Lung (tissue), 12 donors: ENCODE data around the gene LNX2. TPM values are rescaled to one million over a fixed set of nuclear protein-coding genes. Genes with fewer than 3 reads are reported as not detected.

ENCODE experiments used
- ATAC-seq: fragments of 200-7000 bp; cut with Tn5 transposase; one replicate; pipeline ENCODE4 v1.9.1; 2020; ENCODE audit warnings: moderate number of reproducible peaks; ENCODE audit not compliant: insufficient read depth, low FRiP score
- DNase-seq, 3 donors: peaks; one replicate each; pipeline ENCODE4 v3.0.0-alpha.2; 2013 to 2017
- H3K27ac ChIP-seq, 2 donors: one replicate each; pipeline ENCODE4 v1.5.1; 2013; ENCODE audit warnings: mild to moderate bottlenecking in 2 of 2, moderate library complexity in 2 of 2, control low read depth in 1 of 2, inconsistent platforms in 1 of 2, low read depth in 1 of 2, low read length in 1 of 2
- H3K27me3 ChIP-seq, 3 donors: one replicate each; pipeline ENCODE4 v1.5.1; 2013; ENCODE audit warnings: low read length in 2 of 3; ENCODE audit not compliant: control insufficient read depth in 3 of 3, insufficient read depth in 3 of 3
- H3K36me3 ChIP-seq, 4 donors: one replicate each; pipeline ENCODE4 v1.5.1; 2013; ENCODE audit warnings: low read length in 4 of 4, mild to moderate bottlenecking in 1 of 4, moderate library complexity in 1 of 4; ENCODE audit not compliant: control insufficient read depth in 4 of 4, insufficient read depth in 4 of 4
- H3K4me1 ChIP-seq, 5 donors: one replicate each; pipeline ENCODE4 v1.5.1; 2013; ENCODE audit warnings: low read length in 5 of 5, mild to moderate bottlenecking in 2 of 5, moderate library complexity in 1 of 5; ENCODE audit not compliant: control insufficient read depth in 5 of 5, insufficient read depth in 5 of 5
- H3K4me3 ChIP-seq: one replicate; pipeline ENCODE4 v1.5.1; 2013; ENCODE audit warnings: mild to moderate bottlenecking, control low read depth, moderate library complexity
- H3K9ac ChIP-seq, 2 donors: one replicate each; pipeline ENCODE4 v1.5.1; 2013; ENCODE audit warnings: low read length in 2 of 2, control low read depth in 1 of 2; ENCODE audit not compliant: insufficient read depth in 1 of 2
- H3K9me3 ChIP-seq, 4 donors: one replicate each; pipeline ENCODE4 v1.5.1; 2013; ENCODE audit warnings: low read length in 3 of 4, mild to moderate bottlenecking in 1 of 4, moderate library complexity in 1 of 4; ENCODE audit not compliant: control insufficient read depth in 4 of 4, insufficient read depth in 3 of 4
- WGBS, 2 donors: extraction: QIAGEN DNeasy Blood & Tissue Kit; methylation state at CpG; one replicate each; pipeline ENCODE4 v1.1.7; 2013; 5-methylcytosine and 5-hydroxymethylcytosine counted together
- polyA plus RNA-seq, 2 donors: library from polyadenylated mRNA; stranded (reverse); fragments of 200-250 nt; gene quantifications; one replicate each; pipeline ENCODE4 v1.2.1, GENCODE V29; 2013
- total RNA-seq, 2 donors: library from RNA; depleted of rRNA in 1 of 2; stranded (reverse); fragments of >200 nt in 1 of 2; gene quantifications; one replicate each; pipeline ENCODE4 v1.2.1, GENCODE V29; 2014 to 2021
- TF ChIP-seq, protein P1 (sequence below): IDR thresholded peaks from 2 replicates; pipeline ENCODE4 v1.5.1; 2012; ENCODE audit warnings: mild to moderate bottlenecking; ENCODE audit errors: control extremely low read depth, extremely low read depth
- donor health status: control.
- donor health status: control.
- donor health status: Bipolar disorder and iron deficiency.
- donor health status: healthy.
- donor health status: DM: yes; HTN: yes; CAD: no.

The LNX2 gene
- total and polyA plus RNA-seq, 4 donors = 12.6 to 49.2 (median 22.3) TPM

DNA sequence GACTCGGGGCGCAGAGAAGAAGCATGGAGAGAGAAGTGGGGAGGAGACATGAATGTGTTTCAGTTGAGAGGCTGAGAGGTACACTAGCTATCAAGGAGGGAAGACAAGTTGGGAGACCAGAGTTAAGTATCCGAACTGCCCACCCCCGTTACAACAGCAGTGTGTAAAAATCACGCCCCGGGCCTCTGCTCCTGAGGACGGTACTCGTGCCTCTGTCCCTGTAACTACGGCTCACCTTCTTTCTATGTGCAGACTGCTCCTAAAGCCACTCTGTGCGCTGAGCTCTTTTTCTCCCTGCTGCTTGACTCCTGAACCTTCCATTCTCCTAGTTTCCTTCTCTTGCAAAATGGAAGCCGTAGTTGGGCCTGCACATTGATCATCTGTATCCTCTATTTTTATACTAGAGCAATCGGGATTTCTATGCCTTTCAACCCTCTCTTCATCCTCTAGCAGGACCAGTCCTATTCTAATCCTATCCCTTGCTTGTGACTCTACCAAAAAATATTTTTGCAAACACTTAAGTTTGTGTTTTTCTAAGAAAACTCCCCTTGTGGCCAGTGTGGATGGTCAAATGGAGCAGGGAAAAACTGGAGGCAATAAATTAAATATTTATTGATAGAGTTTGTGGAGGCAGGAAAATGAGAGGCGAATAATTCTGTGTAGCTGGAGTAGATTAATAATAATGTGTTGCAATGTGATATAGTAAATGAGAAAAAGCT is 1.9 kb upstream of the LNX2 start:
- ATAC-seq = no peak
- H3K4me1 ChIP-seq = peaks cover 3 to 29% (median 12%) of the 10 kb centered on the region in 5 donors
- H3K9ac ChIP-seq = peak overlapping the region; percentile 26 to 94
- peak overlapping the region; percentile 62 for H3K4me3 ChIP-seq
- no peaks in the 10 kb centered on the region for H3K9me3 ChIP-seq
- 9 to 10% methylated on average over 13 of the region's 13 CpGs for WGBS, 2 donors
- peak overlapping the region; percentile 83 to 88 for H3K27ac ChIP-seq
- no peaks in the 10 kb centered on the region for H3K27me3 ChIP-seq
- TF ChIP-seq, protein P1, sequence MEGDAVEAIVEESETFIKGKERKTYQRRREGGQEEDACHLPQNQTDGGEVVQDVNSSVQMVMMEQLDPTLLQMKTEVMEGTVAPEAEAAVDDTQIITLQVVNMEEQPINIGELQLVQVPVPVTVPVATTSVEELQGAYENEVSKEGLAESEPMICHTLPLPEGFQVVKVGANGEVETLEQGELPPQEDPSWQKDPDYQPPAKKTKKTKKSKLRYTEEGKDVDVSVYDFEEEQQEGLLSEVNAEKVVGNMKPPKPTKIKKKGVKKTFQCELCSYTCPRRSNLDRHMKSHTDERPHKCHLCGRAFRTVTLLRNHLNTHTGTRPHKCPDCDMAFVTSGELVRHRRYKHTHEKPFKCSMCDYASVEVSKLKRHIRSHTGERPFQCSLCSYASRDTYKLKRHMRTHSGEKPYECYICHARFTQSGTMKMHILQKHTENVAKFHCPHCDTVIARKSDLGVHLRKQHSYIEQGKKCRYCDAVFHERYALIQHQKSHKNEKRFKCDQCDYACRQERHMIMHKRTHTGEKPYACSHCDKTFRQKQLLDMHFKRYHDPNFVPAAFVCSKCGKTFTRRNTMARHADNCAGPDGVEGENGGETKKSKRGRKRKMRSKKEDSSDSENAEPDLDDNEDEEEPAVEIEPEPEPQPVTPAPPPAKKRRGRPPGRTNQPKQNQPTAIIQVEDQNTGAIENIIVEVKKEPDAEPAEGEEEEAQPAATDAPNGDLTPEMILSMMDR = no peak
- H3K36me3 ChIP-seq = peaks cover 0 to 22% (median 12%) of the 10 kb centered on the region in 4 donors
- DNase-seq = peak in 1 of 3 donors; percentile 39

DNA sequence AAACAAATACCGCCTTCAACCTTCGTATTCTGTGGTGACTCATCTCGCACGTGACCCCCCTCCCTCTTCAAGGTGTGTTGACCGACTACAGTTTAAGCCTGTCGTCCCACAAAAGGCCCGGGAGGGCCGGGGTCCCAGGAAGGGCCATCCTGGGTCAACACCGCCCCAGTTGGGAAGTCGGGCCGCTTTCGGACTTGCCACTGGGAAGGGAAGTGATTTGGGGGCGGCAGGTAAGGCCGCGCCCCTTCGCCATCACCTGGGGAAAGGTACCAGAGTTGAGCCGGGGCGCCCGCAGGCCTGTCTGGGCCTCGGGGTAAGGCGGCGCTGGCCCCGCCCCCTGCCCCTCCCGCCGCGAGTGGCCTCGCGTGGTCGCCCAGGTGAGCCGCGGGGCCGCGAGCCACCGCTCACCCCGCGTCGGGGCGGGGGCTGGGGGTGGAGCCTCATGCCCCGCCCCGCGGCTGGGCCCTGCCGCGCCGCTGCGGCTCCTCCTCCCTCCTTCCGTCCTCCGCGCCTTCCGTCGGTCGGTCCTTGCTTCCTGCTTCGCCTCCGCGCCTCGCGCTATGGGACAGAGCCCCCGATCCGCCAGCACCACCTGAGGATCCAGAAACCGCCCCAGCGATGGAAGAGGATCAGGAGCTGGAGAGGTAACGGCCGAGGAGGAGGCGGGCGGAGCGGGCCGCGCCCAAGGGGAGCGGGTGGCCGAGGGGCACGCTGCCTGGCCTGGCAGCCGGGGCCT is 1.2 kb upstream of the LNX2 start, which contains the start of gene POLR1D:
Gene POLR1D, plus strand, starts transcription at position 527 of the 736 bp plus-strand sequence. Its CDS starts 92 bp downstream, at position 619.
- Histone ChIP-seq H3K9me3 (no peaks in the 10 kb centered on the region), H3K27me3 (no peaks in the 10 kb centered on the region), H3K9ac (peak within 1 kb of the TSS; percentile 59 to 94), H3K27ac (peak within 1 kb of the TSS; percentile 88 to 99), H3K4me3 (peak within 1 kb of the TSS; percentile 62), H3K4me1 (peaks cover 3 to 29% (median 12%) of the 10 kb centered on the region in 5 donors), H3K36me3 (peaks cover 0 to 22% (median 12%) of the 10 kb centered on the region in 4 donors)
- ATAC-seq = peak; percentile 73
- WGBS, 2 donors = 1% methylated on average over 54 to 71 of the region's 71 CpGs
- DNase-seq = peak; percentile 76 to 88 (median 79)
- TF ChIP-seq, protein P1 = no peak

DNA sequence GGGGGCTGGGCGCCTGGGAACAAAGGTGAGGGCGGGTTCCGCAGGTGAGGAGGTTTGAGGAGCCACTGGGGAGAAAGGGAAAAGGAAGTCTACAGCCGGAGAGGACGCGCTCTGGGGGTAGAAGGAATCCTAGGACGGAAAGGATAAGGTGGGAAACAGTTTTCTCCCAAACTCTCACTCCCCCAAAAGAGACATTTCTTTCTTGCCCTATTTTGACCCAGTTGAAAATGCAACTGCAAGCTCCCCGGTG is 712 bp upstream of the LNX2 start:
- TF ChIP-seq, protein P1 = no peak
- Histone ChIP-seq H3K4me3 (peak overlapping the region; percentile 62), H3K9ac (peak overlapping the region; percentile 24 to 59), H3K4me1 (peaks cover 3 to 29% (median 12%) of the 10 kb centered on the region in 5 donors), H3K27ac (peak overlapping the region; percentile 88 to 99), H3K9me3 (no peaks in the 10 kb centered on the region), H3K27me3 (no peaks in the 10 kb centered on the region), H3K36me3 (peaks cover 0 to 20% (median 11%) of the 10 kb centered on the region in 4 donors)
- 0% methylated on average over 8 of the region's 8 CpGs for WGBS, 2 donors
- ATAC-seq = no peak
- DNase-seq = peak in 1 of 3 donors; percentile 63
